MCF 10A (cell line): ENCODE results near the gene EPN2. TPM values are rescaled to one million over a fixed set of nuclear protein-coding genes. Genes with fewer than 3 reads are reported as not detected.
A peak's percentile ranks its signal among the peaks of the same experiment; 100 is the strongest.

Experiments
- BruUV-seq: library from RNA; stranded (reverse); fragments of 400-500 nt; replicated peaks from 2 replicates; lab custom pipeline; 2021; lab: Mats Ljungman, UMichigan
- CTCF ChIA-PET: fragments of 300-600 bp; sonication (Branson Sonifier 250); formaldehyde crosslinking; extraction: SDS; loops from one replicate; lab custom pipeline; 2021; ENCODE audit warnings: antibody characterized with exemption, inconsistent platforms; lab: Yijun Ruan, JAX
- POLR2A ChIA-PET: fragments of 300-600, 350-650 bp; sonication (Branson Sonifier 250); formaldehyde crosslinking; extraction: SDS; loops from one replicate; lab custom pipeline; 2020; ENCODE audit warnings: antibody characterized with exemption, inconsistent platforms; lab: Yijun Ruan, JAX
- DNase-seq: peaks from one replicate; pipeline ENCODE4 v3.0.0-alpha.2; 2018; ENCODE audit not compliant: unreplicated experiment
- H3K27ac Mint-ChIP-seq: one replicate; pipeline ENCODE4 v1.8.0; 2022; ENCODE audit warnings: mild to moderate bottlenecking, low read depth, mixed read lengths; ENCODE audit not compliant: unreplicated experiment
- H3K27me3 Mint-ChIP-seq: one replicate; pipeline ENCODE4 v1.8.0; 2022; ENCODE audit warnings: mixed read lengths; ENCODE audit not compliant: insufficient read depth, unreplicated experiment
- H3K36me3 Mint-ChIP-seq: one replicate; pipeline ENCODE4 v1.8.0; 2022; ENCODE audit warnings: mild to moderate bottlenecking, moderate library complexity, mixed read lengths; ENCODE audit not compliant: insufficient read depth, unreplicated experiment
- H3K4me1 Mint-ChIP-seq: one replicate; pipeline ENCODE4 v1.8.0; 2022; ENCODE audit warnings: mixed read lengths; ENCODE audit not compliant: insufficient read depth, unreplicated experiment
- H3K4me3 Mint-ChIP-seq: one replicate; pipeline ENCODE4 v1.8.0; 2022; ENCODE audit warnings: mild to moderate bottlenecking, moderate library complexity, mixed read lengths; ENCODE audit not compliant: unreplicated experiment
- H3K9me3 Mint-ChIP-seq: one replicate; pipeline ENCODE4 v1.8.0; 2022; ENCODE audit warnings: mixed read lengths; ENCODE audit not compliant: unreplicated experiment
- intact Hi-C: fragments of 100-400 bp; cut with micrococcal nuclease; formaldehyde crosslinking; loops from 2 replicates; pipeline ENCODE4 v1.14.1; 2022
- total RNA-seq: library from RNA; stranded (reverse); gene quantifications from 2 replicates; pipeline ENCODE4 v1.2.3, GENCODE V29; 2022
- TF ChIP-seq, protein P1 (sequence below): fragments of 200-600 bp; IDR thresholded peaks from one replicate; pipeline ENCODE4 v1.8.0; 2022; ENCODE audit warnings: antibody characterized with exemption, mild to moderate bottlenecking; ENCODE audit not compliant: unreplicated experiment

Gene EPN2
- total RNA-seq, 1 experiment from 2014 or later, result 35.1 TPM

DNA sequence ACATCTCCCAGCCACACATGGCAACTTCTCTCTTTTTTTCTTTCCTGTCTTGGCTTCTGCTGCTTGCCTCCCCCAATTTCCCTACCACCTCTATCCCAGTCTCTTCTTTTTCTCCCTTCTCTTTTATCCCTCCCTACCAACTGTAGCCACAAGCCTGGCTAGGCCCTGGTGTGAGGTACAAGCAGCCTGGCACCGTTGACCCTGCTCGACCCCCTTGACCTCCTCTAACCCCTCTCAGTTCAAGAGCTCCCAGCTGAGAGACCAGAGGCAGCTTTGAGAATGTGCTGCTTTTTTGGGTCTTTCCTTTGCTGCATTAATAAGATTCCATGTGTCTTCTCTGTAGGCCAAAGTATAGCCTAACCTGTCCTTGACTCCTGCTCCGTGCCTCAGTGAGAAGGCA, 93.1 kb downstream of the EPN2 start:
- TF ChIP-seq, protein P1, sequence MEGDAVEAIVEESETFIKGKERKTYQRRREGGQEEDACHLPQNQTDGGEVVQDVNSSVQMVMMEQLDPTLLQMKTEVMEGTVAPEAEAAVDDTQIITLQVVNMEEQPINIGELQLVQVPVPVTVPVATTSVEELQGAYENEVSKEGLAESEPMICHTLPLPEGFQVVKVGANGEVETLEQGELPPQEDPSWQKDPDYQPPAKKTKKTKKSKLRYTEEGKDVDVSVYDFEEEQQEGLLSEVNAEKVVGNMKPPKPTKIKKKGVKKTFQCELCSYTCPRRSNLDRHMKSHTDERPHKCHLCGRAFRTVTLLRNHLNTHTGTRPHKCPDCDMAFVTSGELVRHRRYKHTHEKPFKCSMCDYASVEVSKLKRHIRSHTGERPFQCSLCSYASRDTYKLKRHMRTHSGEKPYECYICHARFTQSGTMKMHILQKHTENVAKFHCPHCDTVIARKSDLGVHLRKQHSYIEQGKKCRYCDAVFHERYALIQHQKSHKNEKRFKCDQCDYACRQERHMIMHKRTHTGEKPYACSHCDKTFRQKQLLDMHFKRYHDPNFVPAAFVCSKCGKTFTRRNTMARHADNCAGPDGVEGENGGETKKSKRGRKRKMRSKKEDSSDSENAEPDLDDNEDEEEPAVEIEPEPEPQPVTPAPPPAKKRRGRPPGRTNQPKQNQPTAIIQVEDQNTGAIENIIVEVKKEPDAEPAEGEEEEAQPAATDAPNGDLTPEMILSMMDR, result no peak
- ChIA-PET CTCF (interaction anchor here (0.6 kb wide), 1 partner anchor 15 kb away, joined by 3 read pairs; no protein-coding TSS in a partner anchor), POLR2A (interaction anchor here (0.7 to 1.2 kb wide), 3 partner anchors 62 to 567 kb away, joined by 3 to 5 read pairs (median 3); no protein-coding TSS in a partner anchor)
- Mint-ChIP-seq H3K27me3 (no peaks in the 10 kb centered on the region), H3K4me1 (peaks cover 25% of the 10 kb centered on the region), H3K36me3 (peaks cover 6% of the 10 kb centered on the region), H3K9me3 (no peaks in the 10 kb centered on the region), H3K4me3 (no peak overlapping the region), H3K27ac (peak overlapping the region; percentile 16)
- no peak for DNase-seq
- intact Hi-C loops, result no loop called here
- BruUV-seq, result no TSS peak

DNA sequence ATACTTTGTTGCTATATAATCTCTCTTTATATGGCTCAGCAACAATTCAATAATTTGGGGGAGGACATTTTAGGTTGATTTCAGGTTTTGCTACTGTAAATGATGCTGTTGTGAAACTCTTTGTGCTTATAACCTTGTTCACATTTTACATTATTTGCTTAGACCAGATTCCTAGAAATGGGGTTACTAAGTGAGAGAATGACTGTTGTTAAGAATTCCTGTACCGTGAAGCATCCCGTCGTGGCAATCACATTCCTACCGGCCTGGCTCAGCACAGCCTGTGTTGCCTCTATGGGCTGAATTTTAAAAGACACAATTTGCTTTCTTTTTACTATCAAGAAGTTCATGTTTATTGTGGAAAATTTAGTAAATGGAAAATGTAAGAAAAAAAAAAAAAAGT, 94.0 kb downstream of the EPN2 start:
- Mint-ChIP-seq H3K27me3 (no peaks in the 10 kb centered on the region), H3K36me3 (peaks cover 6% of the 10 kb centered on the region), H3K4me3 (no peak overlapping the region), H3K9me3 (no peaks in the 10 kb centered on the region), H3K4me1 (peaks cover 25% of the 10 kb centered on the region), H3K27ac (no peak overlapping the region)
- no peak for DNase-seq
- BruUV-seq, result no TSS peak
- intact Hi-C loops, result no loop called here
- ChIA-PET CTCF (interaction anchor here (0.7 kb wide), 1 partner anchor 13 kb away, joined by 3 read pairs; no protein-coding TSS in a partner anchor), POLR2A (interaction anchor here (1.2 kb wide), 1 partner anchor 566 kb away, joined by 3 read pairs; no protein-coding TSS in a partner anchor)
- TF ChIP-seq, protein P1, result no peak

DNA sequence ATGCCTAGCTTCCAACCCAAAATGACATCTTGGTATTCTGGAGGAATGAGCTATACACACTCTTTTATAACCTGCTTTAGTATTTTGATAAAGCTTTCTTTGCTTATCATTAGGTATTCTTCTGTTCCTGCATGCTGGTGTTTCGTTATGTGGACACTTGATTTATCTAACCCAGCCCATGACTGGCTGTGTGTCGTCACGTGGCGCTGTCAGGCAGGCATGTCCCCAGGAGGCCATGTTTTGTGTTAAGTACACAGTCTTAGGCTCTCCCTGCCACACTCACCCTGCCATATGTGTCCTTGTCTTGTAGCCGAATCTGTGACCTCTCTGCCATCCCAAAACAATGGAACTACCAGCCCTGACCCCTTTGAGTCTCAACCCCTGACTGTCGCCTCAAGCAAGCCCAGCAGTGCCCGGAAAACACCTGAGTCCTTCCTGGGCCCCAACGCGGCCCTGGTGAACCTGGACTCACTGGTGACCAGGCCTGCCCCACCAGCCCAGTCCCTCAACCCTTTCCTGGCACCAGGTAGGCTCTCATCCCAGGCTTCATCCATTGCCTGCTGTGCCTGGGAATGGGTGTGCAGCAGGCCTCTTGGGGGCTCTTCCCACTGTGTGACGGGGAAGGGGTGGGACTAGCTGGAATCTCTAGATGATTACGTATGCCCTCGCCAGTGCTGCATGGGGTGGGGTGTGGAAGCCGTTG, 94.5 kb downstream of the EPN2 start:
- POLR2A ChIA-PET, result no interaction called here
- intact Hi-C loops, result no loop called here
- Mint-ChIP-seq H3K4me3 (no peak overlapping the region), H3K4me1 (peaks cover 22% of the 10 kb centered on the region), H3K27me3 (no peaks in the 10 kb centered on the region), H3K9me3 (no peaks in the 10 kb centered on the region), H3K36me3 (peaks cover 6% of the 10 kb centered on the region), H3K27ac (no peak overlapping the region)
- BruUV-seq, result no TSS peak
- CTCF ChIA-PET, result interaction anchor here (0.7 to 1.4 kb wide), 2 partner anchors 9 to 14 kb away, joined by 3 read pairs; no protein-coding TSS in a partner anchor
- no peak for DNase-seq
- TF ChIP-seq, protein P1, result no peak

DNA sequence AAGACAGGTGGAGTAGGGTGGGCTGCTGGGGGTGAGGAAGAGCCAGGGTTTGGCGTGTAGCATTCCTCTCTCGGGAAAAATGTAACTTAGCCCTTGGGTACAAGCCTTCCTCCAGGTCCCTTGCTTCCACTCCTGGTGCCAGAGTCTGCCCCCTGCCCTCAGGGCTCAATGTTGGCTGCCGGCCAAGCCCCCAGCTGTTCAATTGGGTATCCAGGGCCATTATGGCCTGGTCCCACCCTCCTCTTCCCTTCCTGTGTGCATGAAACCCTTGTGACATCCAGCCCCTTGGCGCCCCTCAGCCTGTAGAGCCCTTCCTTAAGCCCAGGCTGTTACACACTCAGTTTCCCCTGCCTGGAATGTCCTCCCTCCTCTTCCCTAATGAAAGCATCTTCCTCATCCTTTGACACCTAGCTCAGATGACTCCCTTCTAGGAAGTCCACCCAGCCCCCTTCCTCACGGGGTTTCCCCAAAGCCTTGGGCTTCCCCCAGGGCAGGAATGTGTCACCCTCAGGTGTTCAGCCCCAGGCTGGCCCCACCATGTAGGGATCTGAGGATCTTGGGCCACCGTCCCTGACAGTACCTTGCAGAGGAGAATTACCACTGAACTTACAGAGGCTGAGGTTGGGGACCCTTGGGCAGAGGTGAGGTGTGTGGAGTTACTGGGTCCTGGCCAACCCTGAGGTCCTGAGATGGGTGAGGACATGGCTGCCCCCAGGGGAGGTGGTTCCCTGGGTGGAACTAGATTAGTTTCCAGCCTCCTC, 95.4 kb downstream of the EPN2 start:
- BruUV-seq, result no TSS peak
- peaks cover 13% of the 10 kb centered on the region for H3K4me1 Mint-ChIP-seq
- intact Hi-C loops, result no loop called here
- no peak overlapping the region for H3K4me3 Mint-ChIP-seq
- ChIA-PET POLR2A (no interaction called here), CTCF (interaction anchor here (0.6 to 1.4 kb wide), 3 partner anchors 8 to 76 kb away, joined by 3 read pairs; no protein-coding TSS in a partner anchor)
- TF ChIP-seq, protein P1, result no peak
- H3K36me3 Mint-ChIP-seq, result peaks cover 6% of the 10 kb centered on the region
- H3K27ac Mint-ChIP-seq, result peak overlapping the region; percentile 32
- H3K27me3 Mint-ChIP-seq, result no peaks in the 10 kb centered on the region
- no peaks in the 10 kb centered on the region for H3K9me3 Mint-ChIP-seq
- no peak for DNase-seq
